Choroid plexus epithelial cell (primary cell): ENCODE results near the gene GTF3C4.

Source experiments
- DNase-seq: peaks from one replicate; pipeline ENCODE4 v3.0.0-alpha.2; 2010; ENCODE audit warnings: low read depth
- H3K4me3 ChIP-seq: 2 replicates; pipeline ENCODE4 v1.5.1; 2011; ENCODE audit warnings: low read depth, mild to moderate bottlenecking, control low read depth, low read length, moderate library complexity
- TF ChIP-seq, protein P1 (sequence below): conservative IDR thresholded peaks from 2 replicates; pipeline ENCODE4 v1.5.1; 2011; ENCODE audit warnings: low read depth, mild to moderate bottlenecking, control low read depth, inconsistent platforms, low read length, moderate library complexity

GTF3C4 gene

DNA sequence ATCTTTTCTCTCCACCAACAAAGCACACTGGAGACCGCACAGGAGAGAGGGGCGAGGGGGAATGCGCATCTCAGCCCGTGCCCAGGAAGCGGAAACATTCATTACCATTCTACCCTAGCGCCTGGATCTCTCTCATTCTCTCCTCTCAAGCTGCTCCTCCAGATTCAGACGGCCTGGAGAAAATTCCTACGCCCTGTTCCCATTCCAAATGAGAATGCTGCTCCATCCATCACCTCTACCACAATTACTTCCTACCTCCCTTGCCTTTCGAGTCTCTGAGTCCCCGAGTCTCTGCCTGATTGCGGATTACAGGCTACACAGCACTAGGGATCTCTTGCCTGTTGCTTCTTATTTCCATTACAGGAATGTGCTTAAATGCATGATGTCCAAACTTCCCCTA, 7.1 kb upstream of the GTF3C4 start:
- TF ChIP-seq, protein P1, sequence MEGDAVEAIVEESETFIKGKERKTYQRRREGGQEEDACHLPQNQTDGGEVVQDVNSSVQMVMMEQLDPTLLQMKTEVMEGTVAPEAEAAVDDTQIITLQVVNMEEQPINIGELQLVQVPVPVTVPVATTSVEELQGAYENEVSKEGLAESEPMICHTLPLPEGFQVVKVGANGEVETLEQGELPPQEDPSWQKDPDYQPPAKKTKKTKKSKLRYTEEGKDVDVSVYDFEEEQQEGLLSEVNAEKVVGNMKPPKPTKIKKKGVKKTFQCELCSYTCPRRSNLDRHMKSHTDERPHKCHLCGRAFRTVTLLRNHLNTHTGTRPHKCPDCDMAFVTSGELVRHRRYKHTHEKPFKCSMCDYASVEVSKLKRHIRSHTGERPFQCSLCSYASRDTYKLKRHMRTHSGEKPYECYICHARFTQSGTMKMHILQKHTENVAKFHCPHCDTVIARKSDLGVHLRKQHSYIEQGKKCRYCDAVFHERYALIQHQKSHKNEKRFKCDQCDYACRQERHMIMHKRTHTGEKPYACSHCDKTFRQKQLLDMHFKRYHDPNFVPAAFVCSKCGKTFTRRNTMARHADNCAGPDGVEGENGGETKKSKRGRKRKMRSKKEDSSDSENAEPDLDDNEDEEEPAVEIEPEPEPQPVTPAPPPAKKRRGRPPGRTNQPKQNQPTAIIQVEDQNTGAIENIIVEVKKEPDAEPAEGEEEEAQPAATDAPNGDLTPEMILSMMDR, result no peak
- DNase-seq, result no peak
- no peak overlapping the region for H3K4me3 ChIP-seq

DNA sequence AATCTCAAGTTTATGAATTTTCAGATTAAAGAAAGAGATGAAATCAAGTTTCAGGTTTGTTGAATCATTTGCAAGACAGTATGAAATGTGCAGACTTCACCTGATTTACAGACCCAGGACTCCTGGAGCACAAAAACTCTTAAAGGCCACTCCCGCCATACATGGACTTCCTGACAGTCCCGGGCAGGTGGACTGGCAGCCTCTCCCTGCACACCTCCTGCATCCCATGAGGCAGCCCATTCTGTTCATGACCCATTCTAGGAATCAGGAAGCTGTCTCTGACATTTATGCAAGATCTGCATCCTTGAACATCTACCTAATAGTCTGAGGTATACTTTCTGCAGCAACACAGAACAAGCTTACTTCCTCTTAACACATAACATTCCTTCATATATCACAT, 6.4 kb upstream of the GTF3C4 start:
- DNase-seq, result no peak
- no peak overlapping the region for H3K4me3 ChIP-seq
- TF ChIP-seq, protein P1, result no peak

DNA sequence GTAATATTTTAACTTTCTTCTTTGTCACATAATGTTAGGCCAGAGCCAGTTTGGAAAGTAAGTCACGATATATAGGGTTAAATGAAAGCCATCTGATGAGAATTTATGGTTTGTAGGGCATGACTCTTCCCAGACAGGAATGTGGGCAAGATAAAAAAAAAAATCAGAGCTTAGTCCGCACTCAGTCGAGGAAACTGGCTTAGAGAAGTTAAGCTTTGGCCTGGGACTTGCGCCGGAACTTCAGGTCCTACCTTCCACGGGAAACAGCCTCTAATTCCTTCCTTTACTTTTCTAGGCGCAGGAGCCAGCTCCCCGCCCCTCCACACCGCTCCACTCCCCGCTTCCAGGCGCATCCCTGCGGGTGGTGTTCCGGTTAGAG, 956 bp upstream of the GTF3C4 start:
- DNase-seq, result peak; percentile 81
- peak overlapping the region; percentile 94 for H3K4me3 ChIP-seq
- TF ChIP-seq, protein P1, result no peak

DNA sequence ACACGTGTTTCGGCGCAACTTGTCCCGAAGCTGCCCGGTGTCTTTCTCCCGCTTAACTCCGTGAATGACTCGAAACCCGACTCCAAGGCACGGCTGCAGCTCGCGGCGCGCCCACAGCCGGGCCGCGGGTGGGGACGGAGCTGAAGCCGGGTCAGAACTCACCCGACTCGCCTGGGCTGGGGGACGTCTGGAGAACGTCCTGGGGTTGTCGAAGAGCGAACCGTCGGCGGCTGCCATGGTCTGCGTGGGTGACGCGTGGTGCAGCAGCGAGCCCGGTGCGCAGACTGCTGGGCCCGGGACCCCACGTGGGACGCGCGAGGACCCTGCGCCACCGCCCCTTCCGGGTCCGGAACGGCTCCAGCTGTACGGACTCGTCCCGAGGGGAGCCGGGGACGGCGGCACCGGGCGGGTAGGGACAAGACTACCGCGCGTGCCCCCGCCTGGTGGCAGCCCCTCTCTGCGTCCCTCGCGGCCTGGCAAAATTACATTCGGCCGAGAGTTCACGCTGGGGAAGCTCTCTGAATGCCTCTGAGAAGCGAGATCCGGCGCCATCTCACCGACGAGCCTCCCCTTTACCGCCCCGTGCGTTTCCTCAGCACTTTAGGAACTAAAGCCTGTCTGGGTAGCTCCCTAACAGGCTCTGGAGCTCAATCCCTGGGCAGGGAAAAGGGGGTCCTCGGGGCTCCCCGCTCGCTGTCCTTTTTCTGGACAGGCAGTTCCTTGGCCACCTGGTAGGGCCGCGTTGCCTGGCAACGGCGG, 387 bp upstream of the GTF3C4 start, which contains the start of gene DDX31:
DDX31 (minus strand) TSS at position 286 of the 759 bp plus-strand sequence; CDS start at position 237, 49 bp downstream.
- TF ChIP-seq, protein P1, result no peak
- peak; percentile 82 for DNase-seq
- H3K4me3 ChIP-seq, result peak within 1 kb of the TSS; percentile 94

DNA sequence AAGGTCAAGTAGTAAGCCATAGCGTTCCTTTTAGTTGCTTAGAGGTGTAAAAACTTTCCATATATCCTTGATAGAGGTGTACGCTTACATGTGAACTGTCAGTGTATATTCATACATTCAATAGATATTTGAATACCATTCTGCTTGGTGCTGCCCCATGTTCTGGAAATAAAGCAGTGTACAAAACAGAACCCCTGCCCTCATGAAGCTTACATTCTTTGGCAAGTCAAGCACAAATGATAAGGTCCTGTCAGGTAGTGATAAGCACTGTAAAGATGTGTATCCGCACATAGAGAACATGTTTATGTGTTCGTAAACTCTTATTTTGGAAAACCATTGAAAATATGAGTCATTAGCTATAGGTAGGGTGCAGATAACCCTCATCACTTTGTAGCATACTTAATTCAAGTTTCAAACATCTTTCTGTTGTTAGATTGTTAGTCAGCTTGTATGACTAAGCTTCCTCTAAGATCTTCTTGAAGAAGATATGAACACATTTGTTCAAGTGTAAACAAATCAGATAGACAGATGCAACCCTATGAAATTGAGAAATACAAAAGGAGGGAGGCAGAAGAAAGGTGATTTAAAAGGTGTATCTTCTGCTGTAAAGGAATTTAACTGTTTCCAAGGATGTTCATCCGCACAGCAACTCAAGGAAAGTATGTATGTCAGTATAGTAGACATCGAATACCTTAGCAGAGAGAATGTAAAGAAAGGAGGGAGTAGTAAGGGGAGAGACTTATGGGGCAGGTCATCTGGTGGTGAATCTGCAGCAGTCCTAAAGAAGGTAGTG, 1.6 kb downstream of the GTF3C4 start:
- TF ChIP-seq, protein P1, result no peak
- peak overlapping the region; percentile 94 for H3K4me3 ChIP-seq
- DNase-seq, result no peak

DNA sequence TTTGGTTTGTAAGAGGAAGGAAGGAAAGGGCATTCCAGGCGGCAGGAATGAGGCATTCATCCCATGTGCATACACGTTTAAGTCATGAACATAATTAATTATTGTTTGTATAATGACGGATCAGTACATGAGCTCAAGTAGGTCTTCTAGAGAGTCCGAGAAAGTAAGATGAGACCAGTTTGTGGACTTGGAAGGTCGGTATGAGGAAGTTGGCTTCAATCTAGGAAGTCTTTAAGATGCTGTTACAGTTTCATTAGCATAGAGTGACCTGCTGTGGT, 2.1 kb downstream of the GTF3C4 start:
- no peak for DNase-seq
- H3K4me3 ChIP-seq, result no peak overlapping the region

More for the DNA sequence above, 2.1 kb downstream of the GTF3C4 start:
- TF ChIP-seq, protein P1, result no peak
